ENCODE results near the gene EFR3B. TPM values are rescaled to one million over a fixed set of nuclear protein-coding genes. Genes with fewer than 3 reads are reported as not detected.

EFR3B gene
- total and polyA plus RNA-seq, 2 of the 13 experiments (the other 11 are each of a cell fraction or from before 2014, with no cell fraction given) = 0.42 TPM

DNA sequence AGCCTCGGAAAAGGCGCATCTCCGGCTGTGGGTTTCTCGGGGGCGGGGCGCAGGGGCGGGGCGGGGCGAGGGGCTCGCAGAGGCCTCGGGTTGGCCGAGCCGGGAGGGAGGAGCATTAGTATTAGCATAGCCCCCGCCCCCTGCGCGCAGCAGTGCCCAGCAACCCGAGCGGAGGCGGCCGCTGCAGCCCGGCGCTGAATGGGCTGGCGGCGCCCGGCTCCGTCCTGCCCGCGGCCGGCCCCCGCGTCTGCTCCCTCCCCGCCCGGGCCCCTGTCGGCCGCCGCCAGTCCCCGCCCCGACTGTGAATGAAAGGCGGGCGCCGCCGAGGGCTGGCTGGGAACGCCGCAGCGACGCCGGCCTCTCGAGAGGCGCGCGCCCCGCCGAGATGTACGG lies at the start of gene EFR3B (continued):
- TF ChIP-seq RFXAP (CRISPR knock-in tag; IDR thresholded peaks at IDR 0.05; ENCODE audit: borderline replicate concordance) = 0 out of 2 replicates have a peak, but pooled peaks have one; percentile 42
- no peak for TF ChIP-seq ATRX (CRISPR knock-in tag; IDR thresholded peaks at IDR 0.05; ENCODE audit: borderline replicate concordance)
- TF ChIP-seq TGIF2 (CRISPR knock-in tag; IDR thresholded peaks at IDR 0.05) = no peak
- no peak for TF ChIP-seq SOX6 (IDR thresholded peaks at IDR 0.05)
- TF ChIP-seq SOX6 (CRISPR knock-in tag; IDR thresholded peaks at IDR 0.05) = no peak
- no peak for TF ChIP-seq BRCA1 (CRISPR knock-in tag; IDR thresholded peaks at IDR 0.05)
- peak; percentile 15; the same call in 1 of the 2 replicates for TF ChIP-seq ZMYM4 (CRISPR knock-in tag; IDR thresholded peaks at IDR 0.05)
- no peak for TF ChIP-seq ZNF782 (CRISPR knock-in tag; IDR thresholded peaks at IDR 0.05; ENCODE audit: borderline replicate concordance)
- no peak for TF ChIP-seq TBX3 (IDR thresholded peaks at IDR 0.05; ENCODE audit: borderline replicate concordance)
- no peak; the same call in 1 of the 2 replicates for TF ChIP-seq TCF7 (IDR thresholded peaks at IDR 0.05; ENCODE audit: low read depth)
- TF ChIP-seq, protein P1, sequence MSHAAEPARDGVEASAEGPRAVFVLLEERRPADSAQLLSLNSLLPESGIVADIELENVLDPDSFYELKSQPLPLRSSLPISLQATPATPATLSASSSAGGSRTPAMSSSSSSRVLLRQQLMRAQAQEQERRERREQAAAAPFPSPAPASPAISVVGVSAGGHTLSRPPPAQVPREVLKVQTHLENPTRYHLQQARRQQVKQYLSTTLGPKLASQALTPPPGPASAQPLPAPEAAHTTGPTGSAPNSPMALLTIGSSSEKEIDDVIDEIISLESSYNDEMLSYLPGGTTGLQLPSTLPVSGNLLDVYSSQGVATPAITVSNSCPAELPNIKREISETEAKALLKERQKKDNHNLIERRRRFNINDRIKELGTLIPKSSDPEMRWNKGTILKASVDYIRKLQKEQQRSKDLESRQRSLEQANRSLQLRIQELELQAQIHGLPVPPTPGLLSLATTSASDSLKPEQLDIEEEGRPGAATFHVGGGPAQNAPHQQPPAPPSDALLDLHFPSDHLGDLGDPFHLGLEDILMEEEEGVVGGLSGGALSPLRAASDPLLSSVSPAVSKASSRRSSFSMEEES (CRISPR knock-in tag; IDR thresholded peaks at IDR 0.05) = no peak
- peak; percentile 43 for TF ChIP-seq YY1 (IDR thresholded peaks at IDR 0.05; ENCODE audit: insufficient read depth, insufficient replicate concordance, low read depth, low read length)
- TF ChIP-seq NCOA1 (CRISPR knock-in tag; IDR thresholded peaks at IDR 0.05) = no peak
- no peak for TF ChIP-seq ATAD3A (CRISPR knock-in tag; IDR thresholded peaks at IDR 0.05)
- TF ChIP-seq ZFY (CRISPR knock-in tag; IDR thresholded peaks at IDR 0.05) = no peak; the same call in none of the 2 replicates
- TF ChIP-seq ARHGAP35 (CRISPR knock-in tag; IDR thresholded peaks at IDR 0.05; ENCODE audit: borderline replicate concordance) = no peak
- no peak for TF ChIP-seq SOX13 (IDR thresholded peaks at IDR 0.05)
- TF ChIP-seq SOX13 (CRISPR knock-in tag; conservative IDR thresholded peaks at IDR 0.05 in 1 of 2, IDR thresholded peaks at IDR 0.05 in 1 of 2) = no peak
- TF ChIP-seq ZNF547 (CRISPR knock-in tag; IDR thresholded peaks at IDR 0.05) = no peak
